Colonic mucosa (tissue), 4 donors: Measurements from ENCODE around the gene CHDH. TPM values are rescaled to one million over a fixed set of nuclear protein-coding genes. Genes with fewer than 3 reads are reported as not detected.

Source experiments
- DNase-seq: peaks from one replicate; pipeline ENCODE4 v3.0.0-alpha.2; 2020
- H3K27ac ChIP-seq: fragments of 200-600 bp; one replicate; pipeline ENCODE4 v1.8.0; 2021
- H3K27me3 ChIP-seq: fragments of 200-600 bp; one replicate; pipeline ENCODE4 v1.8.0; 2021
- H3K36me3 ChIP-seq: fragments of 200-600 bp; one replicate; pipeline ENCODE4 v1.8.0; 2021
- H3K4me1 ChIP-seq: fragments of 200-600 bp; one replicate; pipeline ENCODE4 v1.8.0; 2021; ENCODE audit warnings: mild to moderate bottlenecking
- H3K4me3 ChIP-seq: fragments of 200-600 bp; one replicate; pipeline ENCODE4 v1.8.0; 2021
- H3K9ac ChIP-seq, 2 donors: one replicate each; pipeline ENCODE4 v1.7.0; 2013; ENCODE audit warnings: control low read depth in 2 of 2, low read depth in 2 of 2, low read length in 2 of 2
- H3K9me3 ChIP-seq: fragments of 200-600 bp; one replicate; pipeline ENCODE4 v1.8.0; 2021
- intact Hi-C: fragments of 100-400 bp; cut with DNase I; formaldehyde crosslinking; loops from one replicate; pipeline ENCODE4 v1.14.1; 2022
- total RNA-seq, 2 donors: library from RNA; stranded (reverse); fragmentation: NEBNext Ultra II Directional in 1 of 2; extraction: Animal tissue kit (Norgen Biotek cat#: 25700) in 1 of 2; gene quantifications; one replicate each; pipeline ENCODE4 v1.2.1, GENCODE V29; 2021
- TF ChIP-seq, protein P1 (sequence below): fragments of 200-600 bp; IDR thresholded peaks from one replicate; pipeline ENCODE4 v1.8.0; 2022; ENCODE audit warnings: antibody characterized with exemption, mild to moderate bottlenecking
- donor health status: healthy.
- donor health status: DM: no; HTN: no; CAD: no.
- donor health status: DM: no; HTN: no; CAD: no.

Gene CHDH
- total RNA-seq, 2 donors from 2014 or later: 41.5 to 48.6 TPM

GRCh38 chr3:53803124-53803815 is 42.9 kb downstream of the CHDH start:
- Histone ChIP-seq H3K9ac (no peak overlapping the region), H3K4me3 (no peak overlapping the region), H3K9me3 (no peaks in the 10 kb centered on the region), H3K27ac (no peak overlapping the region), H3K4me1 (peaks cover 7% of the 10 kb centered on the region), H3K36me3 (no peaks in the 10 kb centered on the region), H3K27me3 (no peaks in the 10 kb centered on the region)
- intact Hi-C loops: no loop called here
- TF ChIP-seq, protein P1, sequence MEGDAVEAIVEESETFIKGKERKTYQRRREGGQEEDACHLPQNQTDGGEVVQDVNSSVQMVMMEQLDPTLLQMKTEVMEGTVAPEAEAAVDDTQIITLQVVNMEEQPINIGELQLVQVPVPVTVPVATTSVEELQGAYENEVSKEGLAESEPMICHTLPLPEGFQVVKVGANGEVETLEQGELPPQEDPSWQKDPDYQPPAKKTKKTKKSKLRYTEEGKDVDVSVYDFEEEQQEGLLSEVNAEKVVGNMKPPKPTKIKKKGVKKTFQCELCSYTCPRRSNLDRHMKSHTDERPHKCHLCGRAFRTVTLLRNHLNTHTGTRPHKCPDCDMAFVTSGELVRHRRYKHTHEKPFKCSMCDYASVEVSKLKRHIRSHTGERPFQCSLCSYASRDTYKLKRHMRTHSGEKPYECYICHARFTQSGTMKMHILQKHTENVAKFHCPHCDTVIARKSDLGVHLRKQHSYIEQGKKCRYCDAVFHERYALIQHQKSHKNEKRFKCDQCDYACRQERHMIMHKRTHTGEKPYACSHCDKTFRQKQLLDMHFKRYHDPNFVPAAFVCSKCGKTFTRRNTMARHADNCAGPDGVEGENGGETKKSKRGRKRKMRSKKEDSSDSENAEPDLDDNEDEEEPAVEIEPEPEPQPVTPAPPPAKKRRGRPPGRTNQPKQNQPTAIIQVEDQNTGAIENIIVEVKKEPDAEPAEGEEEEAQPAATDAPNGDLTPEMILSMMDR: no peak
- no peak for DNase-seq

- no peak overlapping the region for H3K4me3 ChIP-seq
- no peaks in the 10 kb centered on the region for H3K27me3 ChIP-seq
- DNase-seq: no peak
- peaks cover 6% of the 10 kb centered on the region for H3K4me1 ChIP-seq
- intact Hi-C loops: no loop called here
- no peaks in the 10 kb centered on the region for H3K9me3 ChIP-seq
- no peak overlapping the region for H3K9ac ChIP-seq
- H3K36me3 ChIP-seq: no peaks in the 10 kb centered on the region
- TF ChIP-seq, protein P1: no peak
- no peak overlapping the region for H3K27ac ChIP-seq
Measured at GRCh38 chr3:53802256-53802880, 43.9 kb downstream of the CHDH start.

DNA sequence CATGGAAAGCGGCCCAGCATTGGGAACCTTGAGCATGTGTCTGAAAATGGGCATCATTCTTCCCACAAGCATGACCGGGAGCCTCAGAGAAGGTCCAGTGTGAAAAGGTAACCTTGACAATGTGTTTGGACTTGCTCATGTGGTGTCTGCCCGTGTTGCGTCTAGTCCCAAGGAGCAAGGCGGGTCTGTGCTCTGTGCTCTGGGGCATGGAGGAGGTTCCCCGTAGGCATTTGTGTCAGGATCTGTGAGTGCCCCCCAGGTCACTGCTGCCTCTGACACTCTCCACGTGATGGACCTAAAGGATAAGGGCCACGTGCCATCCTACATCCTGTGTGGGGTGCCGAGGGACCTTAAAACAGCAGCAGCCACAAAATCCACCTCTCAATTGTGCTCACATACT is 44.9 kb downstream of the CHDH start:
- H3K27me3 ChIP-seq: no peaks in the 10 kb centered on the region
- no peak overlapping the region for H3K9ac ChIP-seq
- DNase-seq: no peak
- no peak overlapping the region for H3K4me3 ChIP-seq
- intact Hi-C loops: no loop called here
- H3K4me1 ChIP-seq: no peaks in the 10 kb centered on the region
- no peaks in the 10 kb centered on the region for H3K36me3 ChIP-seq
- H3K27ac ChIP-seq: no peak overlapping the region
- H3K9me3 ChIP-seq: no peaks in the 10 kb centered on the region
- TF ChIP-seq, protein P1: no peak

DNA sequence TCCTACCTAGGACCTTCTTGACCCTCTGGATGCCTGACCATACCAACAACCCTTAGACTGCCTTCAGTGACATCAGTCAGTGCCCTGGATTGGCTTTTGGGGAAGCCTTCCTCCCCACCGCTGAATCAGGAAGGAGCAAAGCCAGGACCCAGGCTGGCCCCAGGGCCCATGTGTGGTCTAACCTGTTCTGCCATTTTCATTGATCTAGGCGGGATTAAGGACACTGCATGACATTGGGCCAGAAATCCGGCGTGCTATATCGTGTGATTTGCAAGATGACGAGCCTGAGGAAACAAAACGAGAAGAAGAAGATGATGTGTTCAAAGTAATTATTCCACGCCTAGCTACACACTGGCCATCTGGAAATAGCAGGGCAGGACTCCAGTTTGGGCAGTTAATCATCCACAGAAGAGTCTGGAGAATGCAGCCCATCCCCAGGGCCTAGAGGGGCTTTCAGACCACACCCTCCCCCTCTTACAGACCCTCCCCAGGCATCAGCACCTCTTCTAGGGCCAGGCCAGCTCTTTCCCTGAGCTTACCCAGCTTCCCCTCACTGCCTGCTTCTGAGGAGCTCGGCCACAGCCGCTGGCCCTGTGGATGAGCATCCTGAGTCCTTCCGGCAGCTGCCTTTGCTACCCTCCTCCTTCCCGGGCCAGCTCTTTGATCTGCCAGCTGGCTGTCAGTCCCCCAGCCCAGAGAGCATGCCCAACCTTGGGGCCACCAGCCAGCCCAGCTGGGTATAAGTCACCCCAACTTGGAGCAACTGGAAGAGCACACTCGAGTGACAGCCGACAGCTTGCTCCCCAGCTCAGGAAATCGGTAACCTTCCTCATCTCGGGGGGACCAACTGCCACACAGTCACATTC is 45.9 kb downstream of the CHDH start:
- H3K36me3 ChIP-seq: no peaks in the 10 kb centered on the region
- H3K9ac ChIP-seq: no peak overlapping the region
- DNase-seq: no peak
- H3K9me3 ChIP-seq: no peaks in the 10 kb centered on the region
- no peak overlapping the region for H3K4me3 ChIP-seq
- TF ChIP-seq, protein P1: no peak
- no peaks in the 10 kb centered on the region for H3K27me3 ChIP-seq
- H3K27ac ChIP-seq: no peak overlapping the region
- no peaks in the 10 kb centered on the region for H3K4me1 ChIP-seq
- intact Hi-C loops: no loop called here

- H3K36me3 ChIP-seq: no peaks in the 10 kb centered on the region
- H3K4me3 ChIP-seq: no peak overlapping the region
- TF ChIP-seq, protein P1: no peak
- H3K4me1 ChIP-seq: no peaks in the 10 kb centered on the region
- H3K9ac ChIP-seq: no peak overlapping the region
- no peaks in the 10 kb centered on the region for H3K9me3 ChIP-seq
- no peaks in the 10 kb centered on the region for H3K27me3 ChIP-seq
- no peak overlapping the region for H3K27ac ChIP-seq
- DNase-seq: no peak
- intact Hi-C loops: no loop called here
Measured at GRCh38 chr3:53799338-53799865, 46.8 kb downstream of the CHDH start.
